ENCODE measurements around the gene RUNX2. TPM values are rescaled to one million over a fixed set of nuclear protein-coding genes. Genes with fewer than 3 reads are reported as not detected.

The RUNX2 gene
- polyA plus RNA-seq, 1 donor from 2014 or later, result not detected

DNA sequence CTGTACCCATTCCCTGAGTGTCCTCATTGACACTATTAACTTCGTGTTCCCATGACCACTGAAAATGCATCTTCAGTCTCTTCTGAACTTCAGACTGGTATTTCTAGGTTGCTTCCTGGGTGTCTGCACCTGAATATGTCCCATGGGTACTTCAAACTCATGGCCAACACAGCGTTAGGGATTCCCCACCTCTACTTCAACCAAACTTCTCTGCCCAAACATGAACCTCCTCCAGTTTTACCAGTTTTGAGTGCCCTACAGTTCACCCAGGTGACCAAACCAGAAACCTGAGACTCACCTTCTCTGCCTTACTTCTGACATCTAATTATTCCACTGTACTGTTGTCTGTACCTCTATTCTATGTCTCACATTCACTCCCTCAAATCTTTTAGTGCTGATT lies 149.1 kb downstream of the RUNX2 start:
- TF ChIP-seq, protein P1, sequence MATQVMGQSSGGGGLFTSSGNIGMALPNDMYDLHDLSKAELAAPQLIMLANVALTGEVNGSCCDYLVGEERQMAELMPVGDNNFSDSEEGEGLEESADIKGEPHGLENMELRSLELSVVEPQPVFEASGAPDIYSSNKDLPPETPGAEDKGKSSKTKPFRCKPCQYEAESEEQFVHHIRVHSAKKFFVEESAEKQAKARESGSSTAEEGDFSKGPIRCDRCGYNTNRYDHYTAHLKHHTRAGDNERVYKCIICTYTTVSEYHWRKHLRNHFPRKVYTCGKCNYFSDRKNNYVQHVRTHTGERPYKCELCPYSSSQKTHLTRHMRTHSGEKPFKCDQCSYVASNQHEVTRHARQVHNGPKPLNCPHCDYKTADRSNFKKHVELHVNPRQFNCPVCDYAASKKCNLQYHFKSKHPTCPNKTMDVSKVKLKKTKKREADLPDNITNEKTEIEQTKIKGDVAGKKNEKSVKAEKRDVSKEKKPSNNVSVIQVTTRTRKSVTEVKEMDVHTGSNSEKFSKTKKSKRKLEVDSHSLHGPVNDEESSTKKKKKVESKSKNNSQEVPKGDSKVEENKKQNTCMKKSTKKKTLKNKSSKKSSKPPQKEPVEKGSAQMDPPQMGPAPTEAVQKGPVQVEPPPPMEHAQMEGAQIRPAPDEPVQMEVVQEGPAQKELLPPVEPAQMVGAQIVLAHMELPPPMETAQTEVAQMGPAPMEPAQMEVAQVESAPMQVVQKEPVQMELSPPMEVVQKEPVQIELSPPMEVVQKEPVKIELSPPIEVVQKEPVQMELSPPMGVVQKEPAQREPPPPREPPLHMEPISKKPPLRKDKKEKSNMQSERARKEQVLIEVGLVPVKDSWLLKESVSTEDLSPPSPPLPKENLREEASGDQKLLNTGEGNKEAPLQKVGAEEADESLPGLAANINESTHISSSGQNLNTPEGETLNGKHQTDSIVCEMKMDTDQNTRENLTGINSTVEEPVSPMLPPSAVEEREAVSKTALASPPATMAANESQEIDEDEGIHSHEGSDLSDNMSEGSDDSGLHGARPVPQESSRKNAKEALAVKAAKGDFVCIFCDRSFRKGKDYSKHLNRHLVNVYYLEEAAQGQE (IDR thresholded peaks at IDR 0.05; ENCODE audit: borderline replicate concordance), result no peak
- TF ChIP-seq EZH2 (IDR thresholded peaks at IDR 0.05; ENCODE audit: borderline replicate concordance, insufficient read depth, low read length, poor library complexity, severe bottlenecking), result no peak
- TF ChIP-seq, protein P2, sequence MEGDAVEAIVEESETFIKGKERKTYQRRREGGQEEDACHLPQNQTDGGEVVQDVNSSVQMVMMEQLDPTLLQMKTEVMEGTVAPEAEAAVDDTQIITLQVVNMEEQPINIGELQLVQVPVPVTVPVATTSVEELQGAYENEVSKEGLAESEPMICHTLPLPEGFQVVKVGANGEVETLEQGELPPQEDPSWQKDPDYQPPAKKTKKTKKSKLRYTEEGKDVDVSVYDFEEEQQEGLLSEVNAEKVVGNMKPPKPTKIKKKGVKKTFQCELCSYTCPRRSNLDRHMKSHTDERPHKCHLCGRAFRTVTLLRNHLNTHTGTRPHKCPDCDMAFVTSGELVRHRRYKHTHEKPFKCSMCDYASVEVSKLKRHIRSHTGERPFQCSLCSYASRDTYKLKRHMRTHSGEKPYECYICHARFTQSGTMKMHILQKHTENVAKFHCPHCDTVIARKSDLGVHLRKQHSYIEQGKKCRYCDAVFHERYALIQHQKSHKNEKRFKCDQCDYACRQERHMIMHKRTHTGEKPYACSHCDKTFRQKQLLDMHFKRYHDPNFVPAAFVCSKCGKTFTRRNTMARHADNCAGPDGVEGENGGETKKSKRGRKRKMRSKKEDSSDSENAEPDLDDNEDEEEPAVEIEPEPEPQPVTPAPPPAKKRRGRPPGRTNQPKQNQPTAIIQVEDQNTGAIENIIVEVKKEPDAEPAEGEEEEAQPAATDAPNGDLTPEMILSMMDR (IDR thresholded peaks at IDR 0.05; ENCODE audit: poor library complexity, severe bottlenecking), result no peak
- TF ChIP-seq RAD21 (conservative IDR thresholded peaks at IDR 0.05), result no peak
- TF ChIP-seq POLR2AphosphoS5 (IDR thresholded peaks at IDR 0.05), result no peak
- no peak for TF ChIP-seq EP300 (conservative IDR thresholded peaks at IDR 0.05; ENCODE audit: poor library complexity, severe bottlenecking)
- no peak for TF ChIP-seq TAF1 (IDR thresholded peaks at IDR 0.05; ENCODE audit: low read depth)
- no peak for TF ChIP-seq SMC3 (conservative IDR thresholded peaks at IDR 0.05; ENCODE audit: poor library complexity)

DNA sequence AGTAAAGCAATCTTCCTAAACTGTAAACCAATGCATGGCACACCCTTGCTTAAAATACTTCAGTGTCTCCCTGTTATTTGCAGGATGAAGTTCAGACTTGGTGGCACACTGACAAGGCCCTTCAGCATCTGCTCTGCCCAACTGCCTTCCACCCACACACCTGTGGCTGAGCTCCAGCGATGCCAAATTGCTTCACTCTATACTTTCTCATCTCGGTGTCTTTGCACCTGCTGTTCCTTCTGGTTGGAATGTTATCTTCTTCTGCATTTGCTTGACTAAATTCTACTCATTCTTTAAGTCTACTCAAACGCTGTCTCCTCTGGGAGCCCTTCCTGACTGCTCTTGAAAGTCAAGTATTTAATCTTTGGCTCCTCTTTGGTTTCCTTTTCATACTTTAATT lies 149.7 kb downstream of the RUNX2 start:
- H3K36me3 ChIP-seq (ENCODE audit: insufficient read depth, low read length), result no peaks in the 10 kb centered on the region
- no peak overlapping the region for H3K27ac ChIP-seq (ENCODE audit: low read length)
- H3K9me3 ChIP-seq (ENCODE audit: low read length), result no peaks in the 10 kb centered on the region
- no peak overlapping the region for H3K4me2 ChIP-seq (ENCODE audit: low read length)
- no peaks in the 10 kb centered on the region for H3K79me2 ChIP-seq (replicated peaks; ENCODE audit: insufficient read depth, low read length)
- H3F3A ChIP-seq (ENCODE audit: insufficient read depth, low read length, poor library complexity, severe bottlenecking), result no peaks in the 10 kb centered on the region
- H3K27me3 ChIP-seq (ENCODE audit: insufficient read depth, low read depth, low read length), result no peaks in the 10 kb centered on the region
- H2AFZ ChIP-seq (ENCODE audit: low read depth, low read length), result no peak overlapping the region
- H3K4me3 ChIP-seq (ENCODE audit: low read length), result no peak overlapping the region
- no peaks in the 10 kb centered on the region for H3K9me2 ChIP-seq (ENCODE audit: insufficient read depth, low read length)
- H4K20me1 ChIP-seq (ENCODE audit: insufficient read depth), result no peaks in the 10 kb centered on the region
- no peak overlapping the region for H3K9ac ChIP-seq (ENCODE audit: low read length)
- no peak for TF ChIP-seq TAF1 (IDR thresholded peaks at IDR 0.05; ENCODE audit: low read depth)
- TF ChIP-seq RAD21 (conservative IDR thresholded peaks at IDR 0.05), result no peak
- TF ChIP-seq EZH2 (IDR thresholded peaks at IDR 0.05; ENCODE audit: borderline replicate concordance, insufficient read depth, low read length, poor library complexity, severe bottlenecking), result no peak
- TF ChIP-seq POLR2AphosphoS5 (IDR thresholded peaks at IDR 0.05), result no peak
- TF ChIP-seq EP300 (conservative IDR thresholded peaks at IDR 0.05; ENCODE audit: poor library complexity, severe bottlenecking), result no peak
- TF ChIP-seq, protein P2 (IDR thresholded peaks at IDR 0.05; ENCODE audit: poor library complexity, severe bottlenecking), result no peak
- no peak for TF ChIP-seq MXI1 (conservative IDR thresholded peaks at IDR 0.05; ENCODE audit: poor library complexity, severe bottlenecking)
- TF ChIP-seq SMC3 (conservative IDR thresholded peaks at IDR 0.05; ENCODE audit: poor library complexity), result no peak
- TF ChIP-seq, protein P1 (IDR thresholded peaks at IDR 0.05; ENCODE audit: borderline replicate concordance), result no peak

More for the DNA sequence above, 149.1 kb downstream of the RUNX2 start:
- no peak overlapping the region for H3K9ac ChIP-seq (ENCODE audit: low read length)
- H3K27me3 ChIP-seq (ENCODE audit: insufficient read depth, low read depth, low read length), result no peaks in the 10 kb centered on the region
- H4K20me1 ChIP-seq (ENCODE audit: insufficient read depth), result no peaks in the 10 kb centered on the region
- no peaks in the 10 kb centered on the region for H3K9me3 ChIP-seq (ENCODE audit: low read length)
- H3K4me3 ChIP-seq (ENCODE audit: low read length), result no peak overlapping the region
- H3K4me2 ChIP-seq (ENCODE audit: low read length), result no peak overlapping the region
- H3K9me2 ChIP-seq (ENCODE audit: insufficient read depth, low read length), result no peaks in the 10 kb centered on the region
- H3F3A ChIP-seq (ENCODE audit: insufficient read depth, low read length, poor library complexity, severe bottlenecking), result no peaks in the 10 kb centered on the region
- H3K27ac ChIP-seq (ENCODE audit: low read length), result no peak overlapping the region
- H3K79me2 ChIP-seq (replicated peaks; ENCODE audit: insufficient read depth, low read length), result no peaks in the 10 kb centered on the region
- no peaks in the 10 kb centered on the region for H3K36me3 ChIP-seq (ENCODE audit: insufficient read depth, low read length)
- no peak overlapping the region for H2AFZ ChIP-seq (ENCODE audit: low read depth, low read length)
